GM23248 (cell line): Measurements from ENCODE around the gene RBL2.

ENCODE experiments used
- EZH2 ChIP-seq: fragments of 200-600 bp; sonication (generic); IDR thresholded peaks from 2 replicates; pipeline ENCODE4 v1.6.1; 2018; ENCODE audit warnings: antibody characterized with exemption, mild to moderate bottlenecking; ENCODE audit not compliant: insufficient read depth, poor library complexity, severe bottlenecking
- EZH2phosphoT487 ChIP-seq: fragments of 200-600 bp; sonication (generic); IDR thresholded peaks from 2 replicates; pipeline ENCODE4 v1.6.1; 2018; ENCODE audit warnings: antibody characterized with exemption, moderate library complexity, mild to moderate bottlenecking, low read depth; ENCODE audit not compliant: insufficient read depth

- TF ChIP-seq EZH2 (no peak), EZH2phosphoT487 (no peak)
Observed at GRCh38 chr16:53476867-53477266, 42.6 kb downstream of the RBL2 start.
